Omental fat pad (tissue), 4 donors: ENCODE measurements around the gene SI. TPM values are rescaled to one million over a fixed set of nuclear protein-coding genes. Genes with fewer than 3 reads are reported as not detected.
"Not testable (repeated sequence)": the region's sequence is repeated elsewhere in the genome, so short reads cannot be mapped to it uniquely, and the experiment has no call there.

Experiments
- ATAC-seq: fragments of 150-250 bp; one replicate; pipeline ENCODE4 v1.9.1; 2016; ENCODE audit warnings: mild to moderate bottlenecking, moderate library complexity; ENCODE audit not compliant: low FRiP score
- DNase-seq: peaks from one replicate; pipeline ENCODE4 v3.0.0-alpha.2; 2019; ENCODE audit warnings: low spot score
- total RNA-seq, 4 donors: library from RNA; depleted of rRNA; stranded (reverse); fragments of >200 nt; gene quantifications; one replicate each; pipeline ENCODE4 v1.1.0, GENCODE V29; 2016
- TF ChIP-seq, protein P1 (sequence below), 3 donors: fragments of 450-650 bp; IDR thresholded peaks; one replicate each; pipeline ENCODE4 v1.5.1; 2016 to 2017; ENCODE audit warnings: antibody characterized with exemption in 3 of 3, mild to moderate bottlenecking in 3 of 3, moderate library complexity in 2 of 3

SI gene
- total RNA-seq, 4 donors from 2014 or later: not detected

- no peak for DNase-seq
- no peak for ATAC-seq
- TF ChIP-seq, protein P1, sequence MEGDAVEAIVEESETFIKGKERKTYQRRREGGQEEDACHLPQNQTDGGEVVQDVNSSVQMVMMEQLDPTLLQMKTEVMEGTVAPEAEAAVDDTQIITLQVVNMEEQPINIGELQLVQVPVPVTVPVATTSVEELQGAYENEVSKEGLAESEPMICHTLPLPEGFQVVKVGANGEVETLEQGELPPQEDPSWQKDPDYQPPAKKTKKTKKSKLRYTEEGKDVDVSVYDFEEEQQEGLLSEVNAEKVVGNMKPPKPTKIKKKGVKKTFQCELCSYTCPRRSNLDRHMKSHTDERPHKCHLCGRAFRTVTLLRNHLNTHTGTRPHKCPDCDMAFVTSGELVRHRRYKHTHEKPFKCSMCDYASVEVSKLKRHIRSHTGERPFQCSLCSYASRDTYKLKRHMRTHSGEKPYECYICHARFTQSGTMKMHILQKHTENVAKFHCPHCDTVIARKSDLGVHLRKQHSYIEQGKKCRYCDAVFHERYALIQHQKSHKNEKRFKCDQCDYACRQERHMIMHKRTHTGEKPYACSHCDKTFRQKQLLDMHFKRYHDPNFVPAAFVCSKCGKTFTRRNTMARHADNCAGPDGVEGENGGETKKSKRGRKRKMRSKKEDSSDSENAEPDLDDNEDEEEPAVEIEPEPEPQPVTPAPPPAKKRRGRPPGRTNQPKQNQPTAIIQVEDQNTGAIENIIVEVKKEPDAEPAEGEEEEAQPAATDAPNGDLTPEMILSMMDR (IDR thresholded peaks at IDR 0.05): no peak
These were observed 7.6 kb downstream of the SI start for GRCh38 chr3:165070682-165071081.

DNA sequence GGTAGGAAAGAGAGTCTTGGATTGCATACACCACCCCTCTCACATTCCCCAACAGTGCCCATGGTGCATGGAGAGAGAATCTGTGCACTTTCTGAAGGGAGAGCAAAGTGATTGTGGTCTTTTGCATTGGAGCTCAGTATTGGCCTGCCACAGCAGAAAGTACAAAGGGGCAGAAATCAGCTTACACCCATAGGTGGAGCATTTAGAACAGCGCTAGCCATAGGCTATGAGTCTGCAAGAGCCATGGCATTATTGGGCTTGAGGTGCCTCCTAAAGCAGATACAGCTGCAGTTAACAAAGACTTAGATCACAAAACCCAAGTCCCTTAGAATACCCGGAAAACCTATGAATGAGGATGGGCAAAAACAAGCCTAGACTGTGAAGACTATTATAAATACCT lies 21.8 kb downstream of the SI start:
- TF ChIP-seq, protein P1 (IDR thresholded peaks at IDR 0.05): no peak
- DNase-seq (no peak), ATAC-seq (no peak)

- TF ChIP-seq, protein P1 (IDR thresholded peaks at IDR 0.05): no peak
- ATAC-seq (no peak), DNase-seq (no peak)
These were observed 38.1 kb downstream of the SI start for GRCh38 chr3:165040186-165040585.

GRCh38 chr3:165011557-165011956 lies 66.7 kb downstream of the SI start:
- DNase-seq (no peak), ATAC-seq (no peak)
- TF ChIP-seq, protein P1 (IDR thresholded peaks at IDR 0.05): no peak

DNA sequence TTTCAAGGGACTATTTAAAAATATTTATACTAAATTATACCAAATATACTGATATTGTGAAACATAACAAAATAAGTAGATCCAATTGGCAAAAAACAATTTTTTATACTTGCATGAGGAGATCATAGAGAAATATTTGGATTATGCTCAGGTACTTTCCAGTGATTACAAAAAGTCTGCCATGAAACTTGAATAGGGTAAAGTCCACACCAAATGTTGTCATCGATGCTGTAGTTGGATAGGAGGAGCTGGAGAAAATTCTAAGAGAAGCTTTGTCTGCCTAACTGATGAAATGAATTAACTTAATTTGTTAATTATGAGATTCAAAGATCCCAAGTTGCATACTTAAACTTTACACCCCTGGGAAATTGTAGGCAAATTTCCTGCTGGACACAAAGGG lies 93.3 kb downstream of the SI start:
- DNase-seq: no peak
- TF ChIP-seq, protein P1 (IDR thresholded peaks at IDR 0.05): no peak
- ATAC-seq: no peak

DNA sequence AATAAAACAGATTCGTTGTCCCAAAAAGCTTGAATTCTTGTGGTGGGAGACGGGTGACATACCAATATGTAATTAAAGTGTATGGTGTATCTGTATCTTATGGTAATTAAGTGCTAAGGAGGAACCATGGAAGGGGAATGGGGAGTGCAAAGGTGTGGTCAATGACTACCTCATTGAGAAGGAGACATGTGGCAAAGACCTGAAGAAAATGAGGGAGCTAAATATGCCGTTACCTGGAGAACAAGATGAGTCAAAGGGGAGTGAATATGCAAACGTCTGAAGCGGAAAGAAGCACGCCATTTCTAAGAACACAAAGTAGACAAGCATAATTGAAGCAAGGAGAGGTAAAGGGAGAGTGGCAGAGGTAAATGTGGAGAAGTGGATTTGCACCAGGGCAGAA lies 115.7 kb downstream of the SI start:
- DNase-seq (no peak), ATAC-seq (no peak)
- TF ChIP-seq, protein P1 (IDR thresholded peaks at IDR 0.05): no peak

DNA sequence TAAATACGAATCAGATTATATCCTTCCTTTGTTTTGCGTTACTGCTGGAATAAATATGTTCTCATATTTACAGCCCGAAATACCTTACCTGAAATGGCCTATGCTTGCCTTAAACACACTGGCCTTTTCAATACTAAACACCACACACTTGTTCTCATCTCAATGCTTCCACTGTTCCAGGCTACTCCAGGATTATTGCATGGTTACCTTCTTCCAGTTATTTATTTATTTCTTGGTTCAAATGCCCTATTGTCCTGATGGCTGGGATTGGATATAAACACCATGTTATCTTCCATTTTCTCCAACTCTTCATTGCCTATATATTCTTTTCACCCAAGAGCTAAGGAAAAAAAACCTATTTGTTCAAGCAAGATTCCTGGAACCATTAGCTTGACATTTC lies 125.3 kb downstream of the SI start:
- DNase-seq: no peak
- no peak for ATAC-seq
- TF ChIP-seq, protein P1 (IDR thresholded peaks at IDR 0.05): no peak

- DNase-seq, ATAC-seq: not testable (repeated sequence)
These were observed 126.9 kb downstream of the SI start for GRCh38 chr3:164951403-164951802.
